ENCODE data around the gene KRT7.

DNA sequence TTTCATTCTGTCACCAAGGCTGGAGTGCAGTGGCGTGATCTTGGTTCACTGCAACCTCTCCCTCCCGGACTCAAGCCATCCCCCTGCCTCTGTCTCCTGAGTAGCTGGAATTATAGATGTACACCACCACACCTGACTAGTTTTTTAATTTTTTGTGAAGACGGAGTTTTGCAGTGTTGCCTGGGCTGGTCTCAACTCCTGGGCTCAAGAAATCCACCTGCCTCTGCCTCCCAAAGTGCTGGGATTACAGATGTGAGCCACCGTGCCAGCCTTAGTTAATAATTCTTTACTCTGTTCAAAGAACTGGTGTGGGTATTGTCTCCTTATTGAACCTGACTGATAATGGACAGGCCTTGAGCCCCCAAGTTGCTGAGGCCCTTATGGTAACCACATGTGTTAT is 10.4 kb upstream of the KRT7 start:
- TF ChIP-seq, protein P1, sequence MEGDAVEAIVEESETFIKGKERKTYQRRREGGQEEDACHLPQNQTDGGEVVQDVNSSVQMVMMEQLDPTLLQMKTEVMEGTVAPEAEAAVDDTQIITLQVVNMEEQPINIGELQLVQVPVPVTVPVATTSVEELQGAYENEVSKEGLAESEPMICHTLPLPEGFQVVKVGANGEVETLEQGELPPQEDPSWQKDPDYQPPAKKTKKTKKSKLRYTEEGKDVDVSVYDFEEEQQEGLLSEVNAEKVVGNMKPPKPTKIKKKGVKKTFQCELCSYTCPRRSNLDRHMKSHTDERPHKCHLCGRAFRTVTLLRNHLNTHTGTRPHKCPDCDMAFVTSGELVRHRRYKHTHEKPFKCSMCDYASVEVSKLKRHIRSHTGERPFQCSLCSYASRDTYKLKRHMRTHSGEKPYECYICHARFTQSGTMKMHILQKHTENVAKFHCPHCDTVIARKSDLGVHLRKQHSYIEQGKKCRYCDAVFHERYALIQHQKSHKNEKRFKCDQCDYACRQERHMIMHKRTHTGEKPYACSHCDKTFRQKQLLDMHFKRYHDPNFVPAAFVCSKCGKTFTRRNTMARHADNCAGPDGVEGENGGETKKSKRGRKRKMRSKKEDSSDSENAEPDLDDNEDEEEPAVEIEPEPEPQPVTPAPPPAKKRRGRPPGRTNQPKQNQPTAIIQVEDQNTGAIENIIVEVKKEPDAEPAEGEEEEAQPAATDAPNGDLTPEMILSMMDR (IDR thresholded peaks at IDR 0.05; ENCODE audit: low read depth, low read length, poor library complexity, severe bottlenecking) = no peak
- no peak for TF ChIP-seq EZH2phosphoT487 (IDR thresholded peaks at IDR 0.05; ENCODE audit: borderline replicate concordance, low read length)
